Heart left ventricle (tissue), 16 donors: ENCODE results near the gene DCAF11. TPM values are rescaled to one million over a fixed set of nuclear protein-coding genes. Genes with fewer than 3 reads are reported as not detected.

ENCODE experiments used
- ATAC-seq, 4 donors: fragments of 200-7000 bp; cut with Tn5 transposase; one replicate each; pipeline ENCODE4 v1.9.1; 2020 to 2022; ENCODE audit warnings: moderate library complexity in 4 of 4, mild to moderate bottlenecking in 3 of 4, moderate number of reproducible peaks in 1 of 4
- DNase-seq, 5 donors: peaks; one replicate each; pipeline ENCODE4 v3.0.0-alpha.2; 2020
- H3K27ac ChIP-seq, 12 donors: fragments of 200-600 bp; sonication (generic) in 4 of 12; one replicate each; pipeline versions ENCODE4 v1.5.0 to v1.8.0; 2016 to 2022; ENCODE audit warnings: mild to moderate bottlenecking in 2 of 12
- H3K27me3 ChIP-seq, 9 donors: fragments of 200-600 bp; sonication (generic) in 2 of 9; one replicate each; pipeline versions ENCODE4 v1.5.1 to v1.8.0; 2016 to 2022; ENCODE audit warnings: mild to moderate bottlenecking in 3 of 9
- H3K36me3 ChIP-seq, 9 donors: fragments of 200-600 bp; sonication (generic) in 2 of 9; one replicate each; pipeline versions ENCODE4 v1.5.0 to v1.8.0; 2018 to 2022; ENCODE audit warnings: mild to moderate bottlenecking in 2 of 9
- H3K4me1 ChIP-seq, 12 donors: fragments of 200-600 bp; sonication (generic) in 4 of 12; one replicate each; pipeline versions ENCODE4 v1.5.0 to v1.8.0; 2016 to 2022; ENCODE audit warnings: mild to moderate bottlenecking in 3 of 12
- H3K4me3 ChIP-seq, 12 donors: fragments of 200-600 bp; sonication (generic) in 4 of 12; one replicate each; pipeline versions ENCODE4 v1.5.0 to v1.8.0; 2017 to 2022; ENCODE audit warnings: mild to moderate bottlenecking in 9 of 12, moderate library complexity in 4 of 12
- H3K9me3 ChIP-seq, 12 donors: fragments of 200-600 bp; sonication (generic) in 4 of 12; one replicate each; pipeline versions ENCODE4 v1.5.0 to v1.8.0; 2016 to 2022; ENCODE audit warnings: mild to moderate bottlenecking in 1 of 12
- POLR2A ChIP-seq, 2 donors: fragments of 450-650 bp; IDR thresholded peaks; one replicate each; pipeline ENCODE4 v1.6.1; 2017; ENCODE audit warnings: antibody characterized with exemption in 2 of 2, mild to moderate bottlenecking in 2 of 2, moderate library complexity in 2 of 2
- WGBS, 4 donors: extraction: QIAGEN DNeasy Blood & Tissue Kit in 2 of 4; methylation state at CpG; one replicate each; pipeline versions ENCODE4 v1.1.5 to v1.1.7; 2013 to 2018; 5-methylcytosine and 5-hydroxymethylcytosine counted together
- intact Hi-C, 10 donors: fragments of 100-400 bp; cut with DNase I; formaldehyde crosslinking; loops; one replicate each; pipeline versions ENCODE4 v1.11.1 to v1.14.2; 2022
- polyA plus RNA-seq, 2 donors: library from polyadenylated mRNA; stranded (reverse); fragments of 200-250 nt; gene quantifications; one replicate each; pipeline ENCODE4 v1.2.3, GENCODE V29; 2013
- total RNA-seq, 9 donors: library from RNA; depleted of rRNA in 2 of 9; stranded (reverse); fragments of >200 nt in 2 of 9; fragmentation: NEBNext Ultra II Directional in 3 of 9; extraction: Animal tissue kit (Norgen Biotek cat#: 25700) in 3 of 9; gene quantifications; one replicate each; pipeline versions ENCODE4 v1.1.0 to v1.2.4, GENCODE V29; 2016 to 2023
- TF ChIP-seq, protein P1 (sequence below), 12 donors: fragments of 200-600 bp; sonication (generic) in 4 of 12; IDR thresholded peaks; one replicate each; pipeline versions ENCODE4 v1.5.0 to v1.8.0; 2018 to 2022; ENCODE audit warnings: antibody characterized with exemption in 12 of 12, mild to moderate bottlenecking in 5 of 12
- donor health status: ischemic (EF 13 %, LVEDD 7.1; RV severe dilation, severe dysfunction).
- donor health status: healthy with polysubstance abuse.
- donor health status: DM: no; HTN: yes; CAD: no.
- donor health status: DM: no; HTN: no; CAD: no.
- donor health status: ischemic (EF 25% LVEDD 6.9; RV normal size, moderate dysfunction).
- donor health status: ischemic (EF 25% LVEDD 5.7; RV mildly dilated, moderate dysfunction).
- donor health status: healthy.
- donor health status: DM: yes; HTN: yes; CAD: no.
- donor health status: ischemic (EF 35%, LVEDD 5.7; RV mildly dilated, moderate dysfunction).
- donor health status: nonischemic (EF 11% LVEDD 7.7; RV severe dilation, severe dysfunction).
- donor health status: DM: yes; HTN: yes; CAD: no.
- donor health status: PGD.
- donor health status: ischemic (EF 29% LVEDD 5.4; RV normal size, mild dysfunction).
- donor health status: nonischemic (EF 23%, LVEDD 6.1; RV moderate dilation, normal function).

The DCAF11 gene
- total and polyA plus RNA-seq, 11 donors, result 25.3 to 117 (median 75.0) TPM

DNA sequence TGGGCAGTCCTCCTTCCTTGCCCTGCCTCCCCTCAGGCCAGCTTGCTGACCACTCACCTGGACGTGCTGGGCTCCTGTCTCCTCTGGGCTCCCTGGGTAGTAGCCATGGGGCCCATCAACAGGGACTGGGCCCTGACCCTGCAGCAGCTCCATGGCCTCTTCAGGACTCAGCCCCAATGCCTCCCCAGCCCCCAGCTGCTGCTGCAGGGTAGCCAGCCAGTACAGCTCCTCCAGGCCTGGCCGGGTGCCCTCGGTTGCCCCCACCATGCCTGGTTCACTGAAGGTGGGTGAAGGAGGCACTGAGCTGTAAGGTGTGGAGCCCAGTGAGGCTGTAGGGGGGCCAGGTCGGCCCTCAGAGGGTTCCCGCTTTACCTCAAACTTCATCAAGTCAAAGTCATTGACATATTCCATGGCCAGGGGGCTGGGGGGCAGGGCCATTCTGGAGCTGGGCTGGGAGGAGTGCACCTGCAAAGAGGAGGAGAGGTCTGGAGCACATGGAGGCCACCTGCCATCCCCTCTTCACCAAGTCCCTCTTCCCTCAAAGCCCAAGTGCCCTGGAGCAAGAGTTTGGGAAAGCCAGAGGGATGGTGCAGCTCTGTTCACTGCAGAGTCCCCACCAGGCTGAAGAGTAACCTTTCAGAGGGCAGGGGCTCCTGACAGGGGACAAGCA, 32.0 kb upstream of the DCAF11 start:
- H3K27me3 ChIP-seq, result peaks cover 0 to 20% (median 3%) of the 10 kb centered on the region in 9 donors
- H3K4me3 ChIP-seq, result no peak overlapping the region
- TF ChIP-seq POLR2A (IDR thresholded peaks at IDR 0.05), result no peak
- TF ChIP-seq, protein P1, sequence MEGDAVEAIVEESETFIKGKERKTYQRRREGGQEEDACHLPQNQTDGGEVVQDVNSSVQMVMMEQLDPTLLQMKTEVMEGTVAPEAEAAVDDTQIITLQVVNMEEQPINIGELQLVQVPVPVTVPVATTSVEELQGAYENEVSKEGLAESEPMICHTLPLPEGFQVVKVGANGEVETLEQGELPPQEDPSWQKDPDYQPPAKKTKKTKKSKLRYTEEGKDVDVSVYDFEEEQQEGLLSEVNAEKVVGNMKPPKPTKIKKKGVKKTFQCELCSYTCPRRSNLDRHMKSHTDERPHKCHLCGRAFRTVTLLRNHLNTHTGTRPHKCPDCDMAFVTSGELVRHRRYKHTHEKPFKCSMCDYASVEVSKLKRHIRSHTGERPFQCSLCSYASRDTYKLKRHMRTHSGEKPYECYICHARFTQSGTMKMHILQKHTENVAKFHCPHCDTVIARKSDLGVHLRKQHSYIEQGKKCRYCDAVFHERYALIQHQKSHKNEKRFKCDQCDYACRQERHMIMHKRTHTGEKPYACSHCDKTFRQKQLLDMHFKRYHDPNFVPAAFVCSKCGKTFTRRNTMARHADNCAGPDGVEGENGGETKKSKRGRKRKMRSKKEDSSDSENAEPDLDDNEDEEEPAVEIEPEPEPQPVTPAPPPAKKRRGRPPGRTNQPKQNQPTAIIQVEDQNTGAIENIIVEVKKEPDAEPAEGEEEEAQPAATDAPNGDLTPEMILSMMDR (IDR thresholded peaks at IDR 0.05), result no peak
- no peak for ATAC-seq
- H3K36me3 ChIP-seq, result no peaks in the 10 kb centered on the region
- no peaks in the 10 kb centered on the region for H3K9me3 ChIP-seq
- intact Hi-C loops, result no loop called here
- DNase-seq, result no peak
- 89 to 96% (median 92%) methylated on average over 5 of the region's 5 CpGs for WGBS, 4 donors
- peaks cover 0 to 14% (median 10%) of the 10 kb centered on the region in 12 donors for H3K4me1 ChIP-seq
- H3K27ac ChIP-seq, result no peak overlapping the region

GRCh38 chr14:24083462-24083861, 31.1 kb upstream of the DCAF11 start:
- ATAC-seq (no peak), DNase-seq (no peak)
- 86 to 94% (median 91%) methylated on average over 3 of the region's 3 CpGs for WGBS, 4 donors
- Histone ChIP-seq H3K36me3 (no peaks in the 10 kb centered on the region), H3K4me1 (peaks cover 0 to 14% (median 10%) of the 10 kb centered on the region in 12 donors), H3K4me3 (no peak overlapping the region), H3K9me3 (no peaks in the 10 kb centered on the region), H3K27ac (no peak overlapping the region), H3K27me3 (peaks cover 0 to 20% (median 3%) of the 10 kb centered on the region in 9 donors)
- intact Hi-C loops, result no loop called here
- TF ChIP-seq, protein P1 (IDR thresholded peaks at IDR 0.05), result no peak
- no peak for TF ChIP-seq POLR2A (IDR thresholded peaks at IDR 0.05)

DNA sequence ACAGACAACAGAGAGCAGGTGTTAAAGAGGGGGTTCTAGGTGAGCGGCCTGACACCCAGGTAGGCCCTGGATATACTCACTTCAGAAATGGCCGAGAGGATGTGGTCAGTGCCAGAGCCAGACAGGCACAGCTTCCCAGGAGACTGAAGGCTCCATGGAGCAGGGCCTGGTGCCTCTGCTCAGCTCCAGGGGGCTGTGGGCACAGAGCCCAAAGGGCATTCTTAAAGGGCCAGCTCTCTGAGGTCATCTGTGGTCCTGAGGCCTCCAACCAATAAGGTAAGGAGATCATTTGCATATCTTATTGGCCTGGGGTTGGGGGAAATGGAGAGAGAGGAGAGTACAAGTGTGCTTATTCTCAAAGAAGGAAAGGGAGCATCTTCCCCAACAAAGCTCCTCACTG, 30.1 kb upstream of the DCAF11 start:
- Histone ChIP-seq H3K4me1 (peaks cover 0 to 14% (median 10%) of the 10 kb centered on the region in 12 donors), H3K27me3 (peaks cover 0 to 20% (median 3%) of the 10 kb centered on the region in 9 donors), H3K4me3 (no peak overlapping the region), H3K27ac (no peak overlapping the region), H3K36me3 (no peaks in the 10 kb centered on the region), H3K9me3 (no peaks in the 10 kb centered on the region)
- intact Hi-C loops, result no loop called here
- WGBS, 4 donors, result 94 to 97% (median 95%) methylated on average over 2 of the region's 2 CpGs
- TF ChIP-seq POLR2A (IDR thresholded peaks at IDR 0.05), result no peak
- TF ChIP-seq, protein P1 (IDR thresholded peaks at IDR 0.05), result no peak
- no peak for ATAC-seq
- peak in 1 of 5 donors; percentile 1 for DNase-seq

GRCh38 chr14:24085215-24085614, 29.4 kb upstream of the DCAF11 start:
- no peak overlapping the region for H3K4me3 ChIP-seq
- no peak for TF ChIP-seq POLR2A (IDR thresholded peaks at IDR 0.05)
- TF ChIP-seq, protein P1 (IDR thresholded peaks at IDR 0.05), result no peak
- H3K27me3 ChIP-seq, result peaks cover 0 to 16% (median 3%) of the 10 kb centered on the region in 9 donors
- DNase-seq (no peak), ATAC-seq (no peak)
- intact Hi-C loops, result no loop called here
- H3K36me3 ChIP-seq, result no peaks in the 10 kb centered on the region
- H3K27ac ChIP-seq, result no peak overlapping the region
- no peaks in the 10 kb centered on the region for H3K9me3 ChIP-seq
- 68 to 80% (median 70%) methylated on average over 3 of the region's 3 CpGs for WGBS, 4 donors
- peaks cover 0 to 14% (median 10%) of the 10 kb centered on the region in 12 donors for H3K4me1 ChIP-seq
